HG03159 (cell line): ENCODE data around the gene DCLK1.

ENCODE experiments used
- ATAC-seq: cut with Tn5 transposase; IDR thresholded peaks from one replicate; pipeline ENCODE4 v1.9.1; 2021; ENCODE audit warnings: mild to moderate bottlenecking, moderate library complexity; ENCODE audit not compliant: unreplicated experiment

Gene DCLK1

DNA sequence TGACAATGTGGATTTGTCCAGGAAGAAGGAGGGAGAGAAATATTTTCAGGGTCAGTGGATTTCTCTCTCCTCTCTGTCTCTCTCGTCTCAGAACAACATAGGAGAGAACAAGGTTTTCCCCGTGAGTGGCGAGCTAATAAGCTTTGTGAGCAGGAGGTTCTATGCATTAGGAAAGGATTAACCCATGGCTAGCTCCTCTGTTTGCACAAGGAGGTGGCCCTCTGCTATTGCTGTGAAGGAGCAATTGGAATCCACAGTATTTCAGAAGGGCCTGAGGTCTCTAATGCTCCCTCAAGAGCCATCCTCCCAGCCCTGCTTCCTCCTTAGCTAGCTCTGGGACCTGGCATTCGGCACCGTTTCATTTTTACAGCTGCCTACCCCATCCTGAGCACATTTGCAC, 365.8 kb downstream of the DCLK1 start:
- no peak for ATAC-seq

DNA sequence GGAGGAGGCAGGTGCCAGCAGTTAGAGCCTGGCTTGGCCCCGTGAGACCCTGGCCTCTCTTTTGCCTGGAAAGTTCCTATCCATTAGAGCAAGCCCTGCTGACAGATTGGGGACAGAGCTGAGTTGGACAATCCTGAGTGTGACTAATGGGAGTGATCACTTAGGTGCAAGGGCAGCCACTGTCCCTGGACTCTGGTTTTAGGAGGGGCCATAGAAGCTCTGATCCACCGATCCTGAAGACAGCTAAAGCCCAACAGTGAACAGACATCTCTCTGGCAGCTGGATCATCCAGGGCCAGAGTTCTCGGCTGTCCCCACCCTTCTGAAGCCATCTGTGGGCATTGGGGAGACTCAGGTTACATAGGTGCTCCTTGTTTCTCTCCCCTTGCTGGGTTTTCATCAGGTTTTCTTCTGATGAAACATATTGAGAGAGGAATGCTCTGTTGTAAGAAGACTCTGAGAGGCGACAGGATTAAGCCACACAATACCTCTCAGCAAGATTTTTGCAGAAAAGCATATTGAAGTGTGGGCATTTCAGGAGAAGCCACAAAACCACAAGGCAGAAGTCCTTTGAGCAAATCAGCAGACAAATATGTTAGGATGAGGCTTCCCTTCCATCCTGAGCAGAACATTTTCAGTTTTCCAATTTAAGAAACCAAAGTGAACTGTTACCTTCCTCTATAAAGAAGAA, 366.7 kb downstream of the DCLK1 start:
- ATAC-seq, result no peak

DNA sequence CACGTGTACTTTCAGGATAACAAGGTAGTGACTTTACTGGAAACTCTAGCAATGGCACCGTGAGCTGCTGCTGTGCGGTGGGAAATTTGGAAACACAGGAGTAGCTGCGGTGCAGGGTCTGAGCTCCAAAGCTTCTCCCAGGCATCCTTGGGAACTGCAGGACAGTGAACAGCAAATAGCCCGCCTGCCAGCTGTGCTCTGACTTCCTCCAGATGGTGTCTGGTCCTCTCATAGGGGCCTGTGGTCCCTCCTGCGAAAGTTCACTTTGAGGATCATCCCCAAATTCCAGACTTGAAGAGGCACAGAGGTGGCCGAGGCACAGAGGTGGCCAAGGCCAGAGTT, 367.4 kb downstream of the DCLK1 start:
- ATAC-seq, result no peak

DNA sequence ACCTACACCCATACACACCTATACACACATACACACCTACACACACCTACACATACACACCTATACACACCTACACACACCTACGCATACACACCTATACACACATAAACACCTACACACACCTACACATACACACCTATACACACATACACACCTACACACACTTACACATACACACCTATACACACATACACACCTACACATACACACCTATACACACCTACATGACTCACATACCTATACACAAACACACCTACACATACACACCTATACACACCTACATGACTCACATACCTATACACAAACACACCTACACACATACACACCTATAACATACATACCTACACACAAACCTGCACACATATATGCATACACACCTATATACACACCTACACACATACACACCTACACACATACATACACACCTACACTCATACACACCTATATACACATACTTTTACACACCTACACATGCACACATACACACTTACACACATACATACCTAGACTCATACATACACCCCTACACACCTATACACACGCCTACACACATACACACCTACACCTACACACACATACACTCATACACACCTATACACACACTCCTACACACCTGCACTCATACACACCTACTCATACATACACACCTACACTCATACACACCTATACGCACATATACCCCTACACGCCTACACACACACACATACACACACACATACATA, 368.0 kb downstream of the DCLK1 start:
- no peak for ATAC-seq

DNA sequence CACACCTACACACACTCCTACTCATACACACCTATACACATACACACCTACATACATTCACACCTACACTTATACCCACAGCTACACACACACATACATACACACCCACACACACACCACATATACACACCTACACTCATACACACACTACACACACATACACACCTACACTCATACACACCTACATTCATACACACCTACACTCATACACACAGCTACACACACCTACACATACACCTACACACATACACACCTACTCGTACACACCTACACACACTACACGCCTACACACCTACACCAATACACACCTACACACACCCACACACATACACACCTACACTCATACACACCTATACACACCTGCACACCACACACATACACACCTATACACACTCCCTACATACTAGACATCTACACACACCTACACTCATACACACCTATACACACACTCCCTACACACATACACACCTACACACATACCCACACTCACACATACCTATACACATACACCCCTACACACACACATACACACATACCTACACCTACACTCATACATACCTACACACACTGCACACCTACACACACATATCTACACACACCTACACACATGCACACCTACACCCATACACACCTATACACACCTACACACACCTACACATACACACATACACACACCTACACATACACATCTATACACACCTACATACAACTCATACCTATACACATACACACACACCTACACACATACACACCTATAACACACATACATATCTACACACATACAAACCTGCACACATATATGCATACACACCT, 369.5 kb downstream of the DCLK1 start:
- ATAC-seq, result no peak

DNA sequence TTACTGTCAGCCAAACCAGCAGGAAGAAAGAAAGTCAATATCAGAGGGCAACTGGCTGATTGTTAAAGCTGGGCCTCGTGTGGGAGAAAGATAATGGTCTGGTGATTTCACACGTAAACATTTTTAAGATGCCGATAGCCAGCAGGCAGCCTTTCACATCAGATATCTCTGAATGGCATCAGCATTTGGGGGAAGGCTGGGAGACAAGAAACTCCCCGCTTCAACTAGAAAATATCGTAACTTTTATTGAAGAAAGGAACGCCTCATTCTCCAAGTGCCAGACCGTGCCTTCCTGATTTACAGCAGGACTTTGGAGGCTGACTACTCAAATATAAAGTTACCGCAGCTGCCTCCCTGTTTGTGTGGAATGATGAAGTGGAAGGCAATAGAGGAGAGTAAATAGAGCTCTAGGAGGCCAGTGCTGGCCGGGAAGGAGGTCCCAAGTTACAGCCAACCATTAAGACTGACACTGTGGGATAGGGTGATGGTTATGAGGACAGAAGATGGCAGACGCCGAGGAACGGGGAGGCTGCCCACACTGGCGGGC, 370.4 kb downstream of the DCLK1 start:
- no peak for ATAC-seq

DNA sequence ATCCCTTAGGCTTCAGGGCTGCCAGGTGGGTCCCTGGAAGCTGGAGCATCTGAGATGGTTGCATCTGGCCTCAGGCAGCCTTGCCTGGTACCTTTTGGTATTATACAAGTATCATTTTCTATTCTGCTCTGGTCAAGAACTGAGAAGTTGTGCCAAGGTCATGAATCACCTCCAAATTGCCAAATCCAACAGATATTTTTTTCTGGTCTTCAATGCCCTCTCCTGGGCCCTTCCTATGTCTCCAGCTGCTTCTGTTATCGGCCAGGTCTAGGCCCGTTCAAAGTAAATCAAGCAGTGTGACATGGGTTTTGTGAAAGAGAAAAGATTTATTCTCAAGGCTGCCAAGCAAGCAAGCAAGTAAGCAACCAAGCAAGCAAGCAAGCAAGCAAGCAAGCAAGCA, 383.6 kb downstream of the DCLK1 start:
- ATAC-seq, result no peak

DNA sequence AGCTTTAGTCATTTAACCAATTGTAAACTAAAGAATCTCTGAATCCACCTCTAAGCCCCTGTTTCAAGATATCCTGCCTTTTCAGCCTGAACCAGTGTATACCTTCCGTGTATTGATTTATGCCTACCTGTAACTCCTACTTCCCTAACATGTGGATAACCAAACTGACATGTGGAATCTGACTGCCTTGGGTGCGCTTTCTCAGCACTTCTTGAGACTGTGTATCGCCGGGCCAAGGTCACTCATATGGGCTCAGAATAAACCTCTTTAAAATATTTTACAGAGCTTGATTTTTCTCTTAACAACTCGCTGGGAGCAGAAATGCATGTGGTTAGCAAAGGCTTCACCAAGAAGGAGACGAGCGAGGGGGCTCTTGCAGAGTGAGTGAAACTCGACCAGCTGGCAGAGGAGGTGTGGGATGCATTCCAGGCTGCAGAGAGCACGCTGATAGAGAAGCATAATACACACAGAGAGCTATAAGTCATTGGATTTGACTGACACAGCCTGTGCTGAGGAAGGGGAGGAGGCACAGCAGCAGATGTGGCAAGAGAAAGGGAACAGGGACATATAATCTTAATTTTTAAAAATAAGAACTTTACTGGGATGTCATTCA, 386.5 kb downstream of the DCLK1 start:
- ATAC-seq, result no peak

DNA sequence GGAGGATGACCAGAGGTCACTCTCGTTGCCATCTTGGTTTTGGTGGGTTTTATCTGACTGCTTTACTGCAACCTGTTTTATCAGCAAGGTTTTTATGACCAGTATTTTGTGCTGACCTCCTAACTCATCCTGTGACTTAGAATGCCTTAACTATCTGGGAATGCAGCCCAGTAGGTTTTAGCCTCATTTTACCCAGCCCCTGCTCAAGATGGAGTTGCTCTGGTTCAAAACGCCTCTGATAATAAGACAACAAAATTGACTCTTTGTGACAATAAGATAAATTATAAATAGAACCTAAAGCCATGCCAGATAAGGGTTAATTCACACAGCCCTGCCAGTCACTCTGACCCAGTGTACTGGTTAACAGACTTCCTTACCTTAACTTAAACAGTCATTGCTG, 387.0 kb downstream of the DCLK1 start:
- no peak for ATAC-seq

DNA sequence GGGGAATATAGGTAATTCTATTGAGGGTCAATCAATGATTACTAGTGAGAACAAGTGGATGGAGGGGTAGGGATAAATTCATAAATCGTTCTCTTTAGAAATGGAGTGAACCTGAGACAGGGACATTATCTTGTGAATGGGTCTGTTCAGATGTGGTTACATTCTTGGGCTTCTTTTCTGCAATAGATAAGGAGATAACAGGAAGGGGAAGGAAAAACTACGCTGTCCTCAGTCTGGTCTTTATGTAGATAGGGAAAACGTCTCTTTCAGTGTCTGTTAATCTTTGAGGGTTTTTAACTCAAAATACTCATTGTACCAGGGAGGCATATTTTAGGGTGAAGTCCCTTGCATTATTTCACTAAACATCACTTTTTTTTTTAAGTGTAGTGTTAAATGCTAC, 388.0 kb downstream of the DCLK1 start:
- no peak for ATAC-seq

DNA sequence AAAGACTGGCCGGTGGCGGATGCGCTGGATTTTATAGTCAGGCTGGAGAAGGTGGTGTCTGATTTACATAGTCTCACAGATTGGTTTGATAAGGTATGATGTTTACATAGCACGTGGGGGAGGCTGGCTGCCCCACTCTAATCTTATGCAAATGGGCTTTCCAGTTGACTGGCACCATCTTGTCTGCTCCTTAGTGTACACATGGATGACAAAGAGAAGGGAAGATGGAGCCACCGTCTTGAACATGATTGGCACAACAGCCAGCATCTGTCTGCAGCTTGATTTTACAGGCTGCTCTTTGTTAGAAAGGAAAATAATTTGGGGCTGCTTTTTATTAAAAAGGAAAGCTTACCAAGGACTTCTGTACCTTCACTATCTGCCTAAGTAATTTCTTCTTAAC, 389.5 kb downstream of the DCLK1 start:
- no peak for ATAC-seq

DNA sequence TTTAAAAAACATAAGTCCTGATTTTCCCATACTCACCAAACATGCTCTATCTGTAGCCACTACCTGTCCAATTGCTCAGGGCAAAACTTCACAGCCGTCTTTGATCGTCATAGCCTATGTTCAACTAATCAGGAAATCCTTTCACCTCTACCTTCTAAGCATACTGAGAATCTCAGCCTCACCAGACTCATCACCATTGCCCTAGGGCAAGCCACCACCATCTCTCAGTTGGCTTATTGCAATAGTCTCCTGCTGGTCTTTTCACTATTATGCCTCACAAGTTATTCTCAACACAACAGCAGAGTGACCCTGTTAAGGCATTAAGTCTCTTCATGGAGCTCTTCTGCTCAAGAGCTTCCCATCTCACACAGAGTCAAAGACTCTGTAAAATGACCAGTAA, 394.3 kb downstream of the DCLK1 start:
- ATAC-seq, result no peak

DNA sequence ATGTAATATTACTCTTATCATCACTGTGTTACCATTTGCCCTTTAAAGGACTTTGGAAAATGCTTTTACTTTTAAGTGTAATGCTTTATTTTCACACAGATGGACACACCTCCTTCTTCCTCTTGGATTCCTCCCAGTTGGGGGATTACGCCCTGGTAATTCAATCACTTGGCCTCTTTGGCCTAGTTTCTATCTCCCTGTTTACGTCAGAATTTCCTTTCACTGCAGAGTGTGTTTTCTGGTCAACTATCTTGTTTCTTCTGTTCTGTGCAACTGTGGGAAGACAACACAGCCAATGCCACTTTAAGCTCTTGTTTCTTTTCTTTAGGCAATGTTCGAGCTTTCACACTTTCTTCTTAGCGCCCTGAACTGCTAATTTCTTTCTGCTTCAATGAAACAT, 397.4 kb downstream of the DCLK1 start:
- no peak for ATAC-seq

DNA sequence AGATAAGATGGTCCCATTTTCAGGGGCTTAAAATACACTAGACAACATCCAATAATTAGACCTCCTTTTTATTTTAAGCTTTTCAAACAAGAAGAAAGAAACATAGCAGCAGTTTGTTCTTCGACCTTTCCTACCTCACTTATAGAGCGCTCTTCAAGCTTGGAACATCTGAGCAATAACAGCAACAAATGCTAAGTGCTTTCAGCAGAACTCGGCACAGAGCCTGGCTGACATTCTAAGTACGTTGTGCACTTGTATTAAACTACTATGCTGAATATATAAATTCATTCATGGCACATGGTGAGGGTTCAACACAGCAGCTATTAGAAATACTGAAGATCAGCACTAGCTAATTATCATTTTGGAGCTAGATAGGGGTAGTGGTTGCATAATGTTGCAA, 398.6 kb downstream of the DCLK1 start:
- ATAC-seq, result no peak

DNA sequence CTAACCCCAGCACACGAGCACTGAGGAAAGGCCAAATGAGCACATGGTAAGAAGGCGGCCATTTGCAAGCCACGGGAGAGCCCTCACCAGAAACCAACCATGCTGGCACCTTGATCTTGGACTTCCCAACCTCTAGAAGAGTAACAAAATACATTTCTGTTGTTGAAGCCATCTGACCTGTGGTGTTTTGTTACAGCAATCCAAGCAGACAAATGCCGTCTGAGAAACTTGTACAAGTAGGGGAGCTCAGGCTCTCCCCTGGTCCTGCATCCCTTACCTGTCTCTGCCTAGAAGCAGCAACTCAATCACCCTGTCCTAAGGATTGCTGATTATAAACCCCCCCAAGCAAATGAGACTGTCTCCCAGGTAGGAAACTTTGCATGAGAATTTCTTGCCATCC, 399.7 kb downstream of the DCLK1 start:
- no peak for ATAC-seq

DNA sequence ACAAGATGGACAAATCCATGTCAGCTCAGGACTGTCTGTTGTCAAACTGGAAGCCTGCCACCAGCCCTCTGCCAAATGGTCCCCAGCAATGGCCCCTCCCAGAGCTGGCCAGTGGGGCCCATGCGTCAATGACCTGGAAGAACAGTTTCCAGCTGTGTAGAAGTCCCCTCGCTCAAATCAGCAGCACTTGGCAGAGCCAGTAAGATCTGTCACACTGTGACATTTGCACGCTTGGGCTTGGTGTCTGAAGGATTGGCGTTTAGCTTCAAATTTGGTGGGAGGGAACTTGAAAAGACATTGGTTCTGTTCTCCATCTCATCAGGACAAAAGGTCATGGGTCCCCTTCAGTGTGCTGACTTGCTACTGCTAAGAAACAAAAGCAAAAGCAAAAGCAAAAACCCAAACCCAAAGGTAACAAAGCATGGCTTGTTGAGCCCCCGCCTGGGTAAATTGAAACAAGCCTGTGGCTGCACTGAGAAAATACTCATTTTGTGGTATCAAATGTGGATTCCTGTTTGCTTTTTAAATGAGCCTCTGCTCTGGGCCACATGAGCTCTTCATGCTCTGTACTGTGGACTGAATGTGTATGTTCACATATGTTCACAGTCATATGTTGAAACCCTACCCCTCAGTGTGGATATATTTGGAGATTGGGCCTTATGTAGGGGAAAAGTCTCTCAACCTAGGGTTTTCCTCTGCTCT, 401.1 kb downstream of the DCLK1 start:
- peak; percentile 67 for ATAC-seq

DNA sequence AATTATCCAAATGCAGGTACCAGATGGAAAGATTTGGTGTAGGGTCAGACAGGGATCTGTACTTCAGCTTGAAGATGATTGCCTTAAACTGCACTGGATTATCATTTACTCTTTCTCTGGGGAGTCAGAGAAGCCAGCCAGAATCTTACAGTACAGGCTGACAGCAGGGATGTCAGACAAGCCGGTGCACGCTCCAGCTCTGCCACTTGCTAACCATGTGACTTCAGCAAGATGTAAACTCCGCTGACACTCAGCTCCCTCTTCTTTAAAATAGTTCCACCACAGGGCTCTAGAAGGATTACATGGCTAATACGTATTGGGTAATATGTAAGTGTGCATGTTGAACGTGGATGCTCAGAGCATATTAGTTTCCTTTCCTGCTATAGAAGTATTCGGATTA, 403.3 kb downstream of the DCLK1 start:
- ATAC-seq, result no peak

DNA sequence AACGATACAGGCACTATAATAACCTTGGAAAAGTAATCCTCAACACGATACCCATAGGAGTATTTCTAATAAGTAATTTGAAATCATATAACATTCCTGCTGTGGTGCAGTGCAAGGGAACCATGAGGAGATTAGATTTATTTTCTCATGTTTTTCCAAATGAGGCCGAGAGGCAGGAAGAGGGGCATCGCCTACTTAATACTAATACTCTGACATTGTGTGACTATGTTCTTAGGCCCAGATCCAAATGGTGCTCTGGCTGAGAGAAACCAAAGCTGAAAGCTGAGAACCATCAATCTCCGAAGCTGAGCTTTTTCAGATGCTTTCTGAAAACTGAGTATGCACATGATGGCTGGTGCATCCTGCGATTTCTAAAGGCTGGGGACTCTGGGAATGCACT, 406.7 kb downstream of the DCLK1 start:
- no peak for ATAC-seq

DNA sequence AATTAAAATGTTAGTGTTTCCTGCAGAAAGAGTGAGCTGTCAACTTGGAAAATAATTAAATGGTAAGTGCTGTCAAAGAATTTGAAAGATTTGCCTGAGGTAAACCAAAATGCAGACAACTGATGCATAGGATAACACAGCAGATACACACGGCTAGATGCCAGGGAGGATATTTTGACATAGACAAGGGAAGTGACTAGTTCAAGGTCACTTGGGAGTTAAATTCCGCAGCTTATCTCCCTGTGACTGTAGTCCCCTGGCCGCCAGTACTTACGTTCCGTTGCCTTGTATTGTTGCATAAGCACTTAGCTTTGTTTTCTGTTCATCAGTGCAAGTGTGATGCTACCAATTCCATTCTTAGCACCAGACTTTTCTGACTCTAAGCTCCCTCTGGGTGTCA, 407.4 kb downstream of the DCLK1 start:
- ATAC-seq, result no peak

DNA sequence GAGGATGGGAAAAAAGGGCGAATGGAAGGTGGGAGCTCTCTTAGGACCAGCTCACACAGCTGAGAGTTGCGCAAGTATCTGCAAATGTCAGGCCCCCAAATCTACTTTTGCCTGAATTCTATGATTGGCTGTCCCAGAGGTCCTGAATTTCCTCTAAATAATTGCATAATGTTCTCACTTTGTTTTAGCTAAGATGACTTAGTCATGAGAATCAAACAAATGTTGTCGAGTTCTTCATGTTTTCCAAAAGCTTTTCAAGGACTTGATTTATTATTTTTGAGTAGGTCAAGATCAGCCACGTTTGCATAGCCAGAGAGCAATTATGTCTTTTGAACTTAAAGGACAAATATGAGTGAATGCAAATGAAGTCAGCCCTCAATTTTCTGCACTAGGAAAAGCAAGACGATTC, 408.1 kb downstream of the DCLK1 start:
- no peak for ATAC-seq
